Neuron (in vitro differentiated cells): ENCODE data around the gene IL20RB.
"Not testable (repeated sequence)": the region's sequence is repeated elsewhere in the genome, so short reads cannot be mapped to it uniquely, and the experiment has no call there.

Experiments used
- H2AFZ ChIP-seq: one replicate; pipeline ENCODE4 v1.6.1; 2013; ENCODE audit warnings: low read depth, mild to moderate bottlenecking, inconsistent platforms, low read length, moderate library complexity
- H3K27me3 ChIP-seq: one replicate; pipeline ENCODE4 v1.6.1; 2013; ENCODE audit warnings: low read length; ENCODE audit not compliant: insufficient read depth
- H3K36me3 ChIP-seq: one replicate; pipeline ENCODE4 v1.6.1; 2013; ENCODE audit warnings: low read length; ENCODE audit not compliant: insufficient read depth
- H3K4me1 ChIP-seq: one replicate; pipeline ENCODE4 v1.6.1; 2013; ENCODE audit warnings: low read length; ENCODE audit not compliant: insufficient read depth
- H3K4me3 ChIP-seq: 2 replicates; pipeline ENCODE4 v1.5.1; 2013; ENCODE audit warnings: mild to moderate bottlenecking, low read length, moderate library complexity
- H3K9me3 ChIP-seq: one replicate; pipeline ENCODE4 v1.6.1; 2013; ENCODE audit warnings: low read length

The IL20RB gene

DNA sequence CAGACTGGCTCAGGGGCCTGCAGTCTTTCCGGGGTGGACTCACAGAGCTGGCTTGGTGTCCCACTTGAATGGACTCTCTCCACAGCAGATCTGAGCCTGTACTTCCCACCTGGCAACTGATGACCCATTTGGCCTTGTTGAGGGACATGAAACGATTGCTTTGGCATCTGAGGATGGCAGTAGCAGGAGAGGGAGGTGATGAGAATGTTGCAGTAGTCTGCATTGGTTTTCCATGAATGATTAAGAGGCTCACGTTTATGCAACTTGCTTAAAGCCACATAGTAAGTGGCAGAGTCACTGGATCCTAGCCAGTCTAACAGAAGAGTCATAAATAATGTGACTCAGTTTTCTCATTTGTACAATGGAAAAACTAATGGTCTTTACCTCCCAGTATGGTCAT lies 21.9 kb downstream of the IL20RB start:
- no peaks in the 10 kb centered on the region for H3K27me3 ChIP-seq
- H3K4me1 ChIP-seq, result no peaks in the 10 kb centered on the region
- H3K36me3 ChIP-seq, result no peaks in the 10 kb centered on the region
- no peak overlapping the region for H2AFZ ChIP-seq
- peaks cover 3% of the 10 kb centered on the region for H3K9me3 ChIP-seq
- no peak overlapping the region for H3K4me3 ChIP-seq

- Histone ChIP-seq H3K36me3 (no peaks in the 10 kb centered on the region), H3K27me3 (no peaks in the 10 kb centered on the region), H3K4me1 (no peaks in the 10 kb centered on the region), H3K9me3 (peaks cover 2% of the 10 kb centered on the region), H3K4me3 (no peak overlapping the region), H2AFZ (no peak overlapping the region)
Observed at GRCh38 chr3:136982033-136982432, 24.2 kb downstream of the IL20RB start.

GRCh38 chr3:136982520-136983138 lies 24.8 kb downstream of the IL20RB start:
- H3K4me3 ChIP-seq, result no peak overlapping the region
- no peaks in the 10 kb centered on the region for H3K4me1 ChIP-seq
- H3K9me3 ChIP-seq, result peaks cover 2% of the 10 kb centered on the region
- no peaks in the 10 kb centered on the region for H3K27me3 ChIP-seq
- H3K36me3 ChIP-seq, result no peaks in the 10 kb centered on the region
- no peak overlapping the region for H2AFZ ChIP-seq

GRCh38 chr3:136984837-136985236 lies 27.1 kb downstream of the IL20RB start:
- Histone ChIP-seq H3K27me3 (no peaks in the 10 kb centered on the region), H3K4me1 (no peaks in the 10 kb centered on the region), H3K36me3 (no peaks in the 10 kb centered on the region), H3K9me3 (peaks cover 2% of the 10 kb centered on the region), H2AFZ (no peak overlapping the region), H3K4me3 (no peak overlapping the region)

- not testable (repeated sequence) for H2AFZ ChIP-seq
Observed at GRCh38 chr3:136987398-136987980, 29.7 kb downstream of the IL20RB start.

DNA sequence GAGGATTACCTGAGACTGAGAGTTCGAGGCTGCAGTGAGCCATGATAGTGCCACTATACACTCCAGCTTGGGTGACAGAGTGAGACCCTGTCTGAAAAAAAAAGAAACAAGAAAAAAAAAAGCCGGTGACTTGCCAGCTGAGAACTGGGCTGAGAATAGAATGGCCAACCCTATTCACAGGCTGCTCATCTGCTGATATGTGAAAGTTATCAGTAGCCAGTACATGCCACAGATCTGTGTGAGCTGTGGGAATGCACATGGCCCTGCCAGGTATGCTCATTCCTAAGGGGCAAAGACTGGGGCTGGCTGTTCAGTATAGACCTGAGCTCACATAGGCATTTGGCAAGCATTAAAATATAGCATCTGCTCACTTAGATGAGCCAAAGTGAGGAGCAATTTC lies 30.9 kb downstream of the IL20RB start:
- Histone ChIP-seq H3K9me3 (peaks cover 2% of the 10 kb centered on the region), H2AFZ (no peak overlapping the region), H3K4me3 (no peak overlapping the region), H3K27me3 (no peaks in the 10 kb centered on the region), H3K4me1 (no peaks in the 10 kb centered on the region), H3K36me3 (no peaks in the 10 kb centered on the region)

More at GRCh38 chr3:136987398-136987980, 29.7 kb downstream of the IL20RB start:
- not testable (repeated sequence) for H3K9me3 ChIP-seq, H3K36me3 ChIP-seq, H3K4me1 ChIP-seq, H3K4me3 ChIP-seq, H3K27me3 ChIP-seq

GRCh38 chr3:136989781-136990524 lies 32.2 kb downstream of the IL20RB start:
- Histone ChIP-seq H2AFZ (no peak overlapping the region), H3K36me3 (no peaks in the 10 kb centered on the region), H3K4me1 (no peaks in the 10 kb centered on the region), H3K27me3 (no peaks in the 10 kb centered on the region), H3K4me3 (no peak overlapping the region), H3K9me3 (peaks cover 2% of the 10 kb centered on the region)

- H3K4me3 ChIP-seq, result no peak overlapping the region
- no peaks in the 10 kb centered on the region for H3K4me1 ChIP-seq
- no peaks in the 10 kb centered on the region for H3K27me3 ChIP-seq
- H3K9me3 ChIP-seq, result peaks cover 2% of the 10 kb centered on the region
- no peak overlapping the region for H2AFZ ChIP-seq
- no peaks in the 10 kb centered on the region for H3K36me3 ChIP-seq
Observed at GRCh38 chr3:136990826-136991225, 33.0 kb downstream of the IL20RB start.

GRCh38 chr3:136992115-136992514 lies 34.3 kb downstream of the IL20RB start:
- Histone ChIP-seq H3K9me3 (no peaks in the 10 kb centered on the region), H3K36me3 (no peaks in the 10 kb centered on the region), H3K4me1 (no peaks in the 10 kb centered on the region), H2AFZ (no peak overlapping the region), H3K27me3 (no peaks in the 10 kb centered on the region), H3K4me3 (no peak overlapping the region)

DNA sequence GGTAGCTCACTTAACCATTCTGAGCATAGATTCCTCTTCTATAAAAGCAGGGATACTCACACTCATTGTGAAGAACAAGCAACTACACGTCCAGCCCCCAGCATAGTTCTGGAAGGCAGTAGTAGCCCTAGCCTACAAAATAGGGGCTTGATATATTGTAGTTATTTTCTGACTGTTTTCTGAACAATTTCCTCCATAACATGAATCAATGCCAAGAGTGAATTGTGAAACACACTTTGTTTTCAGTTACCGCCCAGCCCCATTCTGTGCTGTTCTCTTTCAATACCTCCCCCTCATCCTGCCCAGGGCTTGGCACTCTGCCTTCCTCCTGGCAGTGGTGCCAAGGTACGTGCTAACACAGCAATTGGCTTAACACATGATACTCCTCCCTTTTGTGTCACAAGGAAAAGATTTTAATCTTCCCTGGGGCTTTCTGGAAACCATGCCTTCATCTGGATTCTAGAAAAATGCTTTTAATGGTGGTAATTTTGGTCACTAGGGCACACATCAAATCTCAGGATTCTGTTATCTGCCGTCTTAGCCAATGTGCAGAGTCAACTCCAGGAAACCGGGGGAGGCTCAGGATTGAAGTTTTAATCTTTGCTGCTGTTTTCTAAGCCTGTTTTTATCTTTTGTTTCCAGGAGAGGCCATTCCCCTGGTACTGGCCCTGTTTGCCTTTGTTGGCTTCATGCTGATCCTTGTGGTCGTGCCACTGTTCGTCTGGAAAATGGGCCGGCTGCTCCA lies 37.2 kb downstream of the IL20RB start:
- H3K27me3 ChIP-seq, result no peaks in the 10 kb centered on the region
- H3K4me1 ChIP-seq, result no peaks in the 10 kb centered on the region
- H3K9me3 ChIP-seq, result no peaks in the 10 kb centered on the region
- H2AFZ ChIP-seq, result no peak overlapping the region
- H3K4me3 ChIP-seq, result no peak overlapping the region
- H3K36me3 ChIP-seq, result no peaks in the 10 kb centered on the region

DNA sequence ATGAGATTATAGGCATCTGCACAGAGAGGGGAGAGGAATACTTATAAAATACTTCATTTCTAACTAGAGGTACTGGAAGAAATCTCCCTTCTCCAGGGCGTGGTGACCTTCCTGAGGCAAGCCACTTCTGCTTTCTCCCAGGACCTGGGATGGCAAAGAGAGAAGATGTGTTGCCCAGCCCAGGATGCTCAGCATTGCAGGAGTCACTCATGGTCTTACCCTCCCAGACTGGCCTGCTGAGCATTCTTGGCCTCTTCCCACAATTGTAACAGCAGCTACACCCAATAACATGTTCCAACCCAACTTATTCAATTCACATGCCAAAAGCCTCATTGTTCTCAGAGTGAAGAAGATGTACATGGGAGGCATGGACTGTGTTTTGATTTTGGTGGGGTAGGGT lies 37.9 kb downstream of the IL20RB start:
- no peaks in the 10 kb centered on the region for H3K4me1 ChIP-seq
- H3K36me3 ChIP-seq, result no peaks in the 10 kb centered on the region
- H3K4me3 ChIP-seq, result no peak overlapping the region
- no peaks in the 10 kb centered on the region for H3K27me3 ChIP-seq
- no peaks in the 10 kb centered on the region for H3K9me3 ChIP-seq
- no peak overlapping the region for H2AFZ ChIP-seq

GRCh38 chr3:137000039-137000438 lies 42.3 kb downstream of the IL20RB start:
- Histone ChIP-seq H3K4me1 (no peaks in the 10 kb centered on the region), H3K27me3 (no peaks in the 10 kb centered on the region), H3K9me3 (no peaks in the 10 kb centered on the region)

GRCh38 chr3:137007376-137007775 lies 49.6 kb downstream of the IL20RB start:
- H3K36me3 ChIP-seq, H3K9me3 ChIP-seq, H2AFZ ChIP-seq, H3K4me3 ChIP-seq, H3K27me3 ChIP-seq, H3K4me1 ChIP-seq: not testable (repeated sequence)

More at GRCh38 chr3:137000039-137000438, 42.3 kb downstream of the IL20RB start:
- Histone ChIP-seq H3K36me3 (no peaks in the 10 kb centered on the region), H2AFZ (no peak overlapping the region), H3K4me3 (no peak overlapping the region)
